Endothelial cell (in vitro differentiated cells): ENCODE data around the gene LIMD2. TPM values are rescaled to one million over a fixed set of nuclear protein-coding genes. Genes with fewer than 3 reads are reported as not detected.

Experiments
- DNase-seq: peaks from one replicate; pipeline ENCODE4 v3.0.0; 2021; ENCODE audit warnings: low spot score
- H3K27ac Mint-ChIP-seq: one replicate; pipeline ENCODE4 v1.8.0; 2021; ENCODE audit warnings: mixed read lengths, inconsistent platforms; ENCODE audit not compliant: unreplicated experiment
- H3K27me3 Mint-ChIP-seq: one replicate; pipeline ENCODE4 v1.8.0; 2021; ENCODE audit warnings: mild to moderate bottlenecking, moderate library complexity, mixed read lengths, inconsistent platforms; ENCODE audit not compliant: unreplicated experiment
- H3K36me3 Mint-ChIP-seq: one replicate; pipeline ENCODE4 v1.8.0; 2021; ENCODE audit warnings: mild to moderate bottlenecking, low read depth, mixed read lengths, inconsistent platforms; ENCODE audit not compliant: unreplicated experiment
- H3K4me1 Mint-ChIP-seq: one replicate; pipeline ENCODE4 v1.8.0; 2021; ENCODE audit warnings: mild to moderate bottlenecking, mixed read lengths, inconsistent platforms; ENCODE audit not compliant: unreplicated experiment
- H3K4me3 Mint-ChIP-seq: one replicate; pipeline ENCODE4 v1.8.0; 2021; ENCODE audit warnings: mild to moderate bottlenecking, mixed read lengths, inconsistent platforms; ENCODE audit not compliant: unreplicated experiment
- H3K9me3 Mint-ChIP-seq: one replicate; pipeline ENCODE4 v1.8.0; 2021; ENCODE audit warnings: mixed read lengths, inconsistent platforms; ENCODE audit not compliant: unreplicated experiment
- CTCF ChIP-seq: fragments of 200-600 bp; sonication (generic); IDR thresholded peaks from one replicate; pipeline ENCODE4 v1.5.0; 2021; ENCODE audit warnings: antibody characterized with exemption; ENCODE audit not compliant: unreplicated experiment
- total RNA-seq: library from RNA; stranded (reverse); fragmentation: NEBNext Ultra II Directional; extraction: Animal tissue kit (Norgen Biotek cat#: 25700); gene quantifications from one replicate; pipeline ENCODE4 v1.2.1, GENCODE V29; 2021; ENCODE audit not compliant: unreplicated experiment

The LIMD2 gene
- total RNA-seq, 1 donor from 2014 or later: 132 TPM

DNA sequence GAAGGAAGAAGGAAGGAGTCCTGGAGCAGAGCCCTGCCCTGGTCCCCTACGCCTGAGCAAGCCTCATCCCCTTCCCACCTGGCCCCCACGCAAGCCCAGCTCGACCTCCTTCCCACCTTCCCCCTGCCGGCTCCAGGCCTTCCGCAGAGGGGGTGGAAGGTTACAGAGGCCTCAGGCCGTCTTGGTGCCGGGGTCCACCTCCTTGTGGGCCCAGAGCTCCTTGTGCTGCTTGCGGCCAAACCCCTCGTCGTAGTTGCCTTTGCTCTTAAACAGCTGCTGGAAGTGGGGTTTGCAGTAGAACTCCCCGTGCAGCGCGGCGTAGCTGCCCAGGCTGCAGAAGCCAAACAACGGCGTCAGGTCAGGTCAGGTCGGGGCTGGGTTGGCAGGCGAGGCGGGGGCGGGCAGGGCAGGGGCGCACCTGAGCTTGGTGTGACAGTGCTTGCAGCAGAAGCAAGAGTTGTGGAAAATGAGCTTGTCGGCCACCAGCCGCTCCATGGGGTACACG is 1.5 kb downstream of the LIMD2 start:
- DNase-seq: no peak
- Mint-ChIP-seq H3K27me3 (peaks cover 27% of the 10 kb centered on the region), H3K36me3 (peaks cover 26% of the 10 kb centered on the region), H3K9me3 (no peaks in the 10 kb centered on the region), H3K27ac (no peak overlapping the region), H3K4me3 (peak overlapping the region; percentile 89), H3K4me1 (peaks cover 34% of the 10 kb centered on the region)
- no peak for TF ChIP-seq CTCF

- TF ChIP-seq CTCF: peak; percentile 47
- H3K4me3 Mint-ChIP-seq: peak overlapping the region; percentile 67
- DNase-seq: peak; percentile 56
- H3K27ac Mint-ChIP-seq: peak overlapping the region; percentile 57
- H3K9me3 Mint-ChIP-seq: no peaks in the 10 kb centered on the region
- H3K4me1 Mint-ChIP-seq: peaks cover 26% of the 10 kb centered on the region
- H3K27me3 Mint-ChIP-seq: peaks cover 26% of the 10 kb centered on the region
- peaks cover 29% of the 10 kb centered on the region for H3K36me3 Mint-ChIP-seq
Measured at GRCh38 chr17:63697341-63698286, 2.3 kb downstream of the LIMD2 start.

DNA sequence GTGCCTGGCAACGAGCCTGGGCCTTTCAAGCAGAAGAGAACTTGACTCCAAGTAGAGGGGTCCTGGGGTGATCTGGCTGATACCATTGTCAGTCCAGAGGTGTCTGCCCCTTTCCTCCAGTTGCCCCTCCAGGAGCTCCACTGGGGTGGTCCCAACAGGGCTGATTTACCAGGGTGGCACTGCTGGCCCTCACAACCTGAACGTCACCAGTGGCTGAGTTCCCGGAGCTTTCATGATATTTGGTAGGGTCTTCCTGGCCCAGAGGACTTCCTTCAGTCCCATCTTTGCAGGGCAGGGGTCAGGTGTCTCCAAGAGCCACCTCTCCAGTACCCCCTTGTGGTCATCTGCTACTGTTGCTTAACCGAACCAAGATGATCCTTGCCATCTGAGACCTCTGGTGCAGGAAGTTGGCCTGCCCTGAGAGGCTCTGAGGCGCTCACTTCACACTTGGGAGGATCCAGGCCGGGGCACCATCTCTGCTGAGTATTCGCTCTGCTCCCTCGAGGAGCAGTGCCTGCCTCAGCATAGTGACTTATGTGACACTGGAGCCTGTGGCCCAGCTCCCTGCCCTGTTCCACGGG is 3.5 kb downstream of the LIMD2 start:
- Mint-ChIP-seq H3K4me3 (peak overlapping the region; percentile 63), H3K9me3 (no peaks in the 10 kb centered on the region), H3K36me3 (peaks cover 36% of the 10 kb centered on the region), H3K27ac (peak overlapping the region; percentile 53), H3K27me3 (peaks cover 25% of the 10 kb centered on the region), H3K4me1 (peaks cover 20% of the 10 kb centered on the region)
- TF ChIP-seq CTCF: peak; percentile 45
- peak; percentile 51 for DNase-seq

DNA sequence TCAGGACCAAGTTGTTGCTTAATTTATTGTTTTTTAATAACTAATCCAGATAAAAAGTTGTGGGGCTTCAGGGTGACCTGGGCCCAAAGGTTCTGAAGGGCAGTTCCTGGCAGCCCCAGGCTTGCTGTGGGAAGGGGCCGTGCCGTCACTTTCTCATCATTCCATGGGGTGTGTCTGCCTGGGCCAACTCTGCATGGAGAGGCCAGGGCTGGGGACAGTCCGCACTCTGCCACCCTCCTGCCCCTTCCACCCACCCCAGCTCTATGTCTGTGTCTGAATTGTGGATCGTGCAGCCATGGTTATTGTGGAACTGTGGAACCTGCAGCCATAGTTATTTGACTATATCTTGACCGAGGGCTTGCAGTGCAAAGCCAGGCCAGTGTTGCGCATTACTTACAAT is 4.0 kb downstream of the LIMD2 start:
- peaks cover 37% of the 10 kb centered on the region for H3K36me3 Mint-ChIP-seq
- no peaks in the 10 kb centered on the region for H3K9me3 Mint-ChIP-seq
- H3K4me3 Mint-ChIP-seq: peak overlapping the region; percentile 63
- DNase-seq: no peak
- H3K27ac Mint-ChIP-seq: peak overlapping the region; percentile 53
- H3K27me3 Mint-ChIP-seq: peaks cover 24% of the 10 kb centered on the region
- peaks cover 15% of the 10 kb centered on the region for H3K4me1 Mint-ChIP-seq
- no peak for TF ChIP-seq CTCF
